Activated B cell treated with CpG ODN at 0.5 μM for 24 hours (primary cell): Measurements from ENCODE around the gene APC. TPM values are rescaled to one million over a fixed set of nuclear protein-coding genes. Genes with fewer than 3 reads are reported as not detected.

Source experiments
- ATAC-seq: fragments of 200-7000 bp; cut with Tn5 transposase; one replicate; pipeline ENCODE4 v1.10.0; 2021; ENCODE audit warnings: low read depth, mild to moderate bottlenecking, moderate library complexity
- CTCF ChIA-PET: fragments of 350-600 bp; sonication (Branson Sonifier 250); formaldehyde crosslinking; loops from one replicate; lab custom pipeline; 2021; ENCODE audit warnings: antibody characterized with exemption; lab: Charles Lee
- POLR2A ChIA-PET: fragments of 350-600 bp; sonication (Branson Sonifier 250); formaldehyde crosslinking; loops from one replicate; lab custom pipeline; 2021; ENCODE audit warnings: antibody characterized with exemption; lab: Charles Lee
- DNase-seq: peaks from one replicate; pipeline ENCODE4 v3.0.0; 2022
- H3K27ac Mint-ChIP-seq: one replicate; pipeline ENCODE4 v1.8.0; 2020; ENCODE audit warnings: mixed read lengths
- H3K27me3 Mint-ChIP-seq: one replicate; pipeline ENCODE4 v1.8.0; 2021; ENCODE audit warnings: mixed read lengths
- H3K36me3 Mint-ChIP-seq: one replicate; pipeline ENCODE4 v1.8.0; 2021; ENCODE audit warnings: low read depth, mixed read lengths
- H3K4me1 Mint-ChIP-seq: one replicate; pipeline ENCODE4 v1.8.0; 2021; ENCODE audit warnings: mixed read lengths
- H3K4me3 Mint-ChIP-seq: one replicate; pipeline ENCODE4 v1.8.0; 2020; ENCODE audit warnings: mild to moderate bottlenecking, mixed read lengths
- H3K9me3 Mint-ChIP-seq: one replicate; pipeline ENCODE4 v1.8.0; 2020; ENCODE audit warnings: mixed read lengths
- CTCF ChIP-seq: fragments of 200-600 bp; IDR thresholded peaks from one replicate; pipeline ENCODE4 v1.8.0; 2022; ENCODE audit warnings: antibody characterized with exemption, mild to moderate bottlenecking
- intact Hi-C: fragments of 100-400 bp; cut with micrococcal nuclease; formaldehyde crosslinking; loops from one replicate; pipeline ENCODE4 v1.15.1; 2024
- total RNA-seq: library from RNA; stranded (reverse); gene quantifications from 2 replicates; pipeline ENCODE4 v1.2.3, GENCODE V29; 2022

The APC gene
- total RNA-seq, 1 donor from 2014 or later: 41.7 TPM

DNA sequence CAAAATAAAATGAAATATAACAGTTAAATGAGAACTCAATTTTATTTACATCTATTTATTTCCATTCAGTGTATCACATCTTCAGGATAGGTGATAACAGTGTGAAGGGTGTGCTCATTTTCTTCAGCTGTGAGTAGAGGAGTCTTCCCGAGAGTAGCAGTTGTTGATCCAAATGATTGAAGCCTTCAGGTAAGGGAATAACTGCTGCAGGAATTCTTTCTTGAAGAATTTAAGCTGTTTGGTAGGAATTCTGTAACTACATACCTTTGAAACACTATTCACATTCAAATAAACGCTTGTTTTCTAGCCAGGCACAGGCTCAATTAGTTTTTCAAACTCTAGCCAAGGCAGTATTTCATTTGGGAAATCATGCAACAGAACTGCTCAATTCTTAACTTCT, 138.7 kb downstream of the APC start:
- TF ChIP-seq CTCF: no peak
- Mint-ChIP-seq H3K36me3 (peaks cover 45% of the 10 kb centered on the region), H3K4me3 (no peak overlapping the region), H3K4me1 (peaks cover 13% of the 10 kb centered on the region), H3K27me3 (no peaks in the 10 kb centered on the region), H3K9me3 (no peaks in the 10 kb centered on the region), H3K27ac (no peak overlapping the region)
- no peak for ATAC-seq
- CTCF ChIA-PET: no interaction called here
- POLR2A ChIA-PET: no interaction called here
- intact Hi-C loops: no loop called here
- DNase-seq: no peak

DNA sequence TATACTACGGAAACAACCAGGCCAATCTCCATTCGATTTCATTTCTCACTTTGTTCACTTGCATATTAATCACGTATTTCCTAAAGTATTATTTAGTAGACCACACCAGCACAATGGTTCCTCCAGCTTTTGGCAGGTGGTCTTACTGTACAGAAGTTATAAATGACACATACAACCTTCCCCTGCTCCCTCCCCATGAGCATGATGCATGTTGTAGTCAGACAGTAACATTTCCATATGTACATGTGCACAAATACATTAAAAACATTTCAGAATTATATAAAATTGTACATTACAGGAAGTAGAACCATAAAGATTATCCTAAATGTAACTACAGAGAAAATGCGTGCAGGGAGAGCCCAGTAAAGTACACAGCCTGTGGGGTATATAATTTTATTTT, 140.4 kb downstream of the APC start:
- H3K27ac Mint-ChIP-seq: peak overlapping the region; percentile 63

DNA sequence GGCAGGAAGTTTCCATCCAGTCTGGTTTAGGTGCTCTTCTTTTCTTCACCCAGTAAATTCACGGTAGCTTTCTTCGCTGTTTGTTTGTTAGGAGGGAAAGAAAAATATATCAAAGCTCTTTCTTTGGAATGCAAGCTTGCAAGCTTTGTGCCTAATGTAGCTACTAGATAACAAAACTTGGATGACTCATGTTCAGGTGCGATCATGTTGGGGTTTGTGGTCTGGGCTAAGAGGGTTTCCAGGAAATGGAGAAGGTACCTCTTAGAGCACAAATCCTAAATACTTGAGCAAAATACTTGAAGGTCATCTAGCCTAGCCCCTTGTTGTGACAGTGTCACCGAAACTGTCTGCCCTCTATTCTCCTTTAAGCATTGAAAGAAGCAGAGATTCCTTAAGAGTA, 141.1 kb downstream of the APC start:
- CTCF ChIA-PET: no interaction called here
- H3K27me3 Mint-ChIP-seq: no peaks in the 10 kb centered on the region
- DNase-seq (no peak), ATAC-seq (peak; percentile 25)
- peaks cover 11% of the 10 kb centered on the region for H3K4me1 Mint-ChIP-seq
- H3K4me3 Mint-ChIP-seq: no peak overlapping the region
- H3K27ac Mint-ChIP-seq: peak overlapping the region; percentile 63
- TF ChIP-seq CTCF: no peak
- POLR2A ChIA-PET: no interaction called here
- H3K36me3 Mint-ChIP-seq: peaks cover 33% of the 10 kb centered on the region
- intact Hi-C loops: no loop called here
- no peaks in the 10 kb centered on the region for H3K9me3 Mint-ChIP-seq

More for the DNA sequence above, 140.4 kb downstream of the APC start:
- Mint-ChIP-seq H3K9me3 (no peaks in the 10 kb centered on the region), H3K4me1 (peaks cover 11% of the 10 kb centered on the region), H3K27me3 (no peaks in the 10 kb centered on the region), H3K36me3 (peaks cover 36% of the 10 kb centered on the region), H3K4me3 (no peak overlapping the region)
- ChIA-PET POLR2A (no interaction called here), CTCF (no interaction called here)
- ATAC-seq (no peak), DNase-seq (no peak)
- TF ChIP-seq CTCF: no peak
- intact Hi-C loops: no loop called here

GRCh38 chr5:112880219-112880964, 142.7 kb downstream of the APC start:
- ATAC-seq: no peak
- POLR2A ChIA-PET: no interaction called here
- H3K27me3 Mint-ChIP-seq: no peaks in the 10 kb centered on the region

GRCh38 chr5:112883192-112883591, 145.5 kb downstream of the APC start:
- Mint-ChIP-seq H3K4me3 (no peak overlapping the region), H3K4me1 (peaks cover 11% of the 10 kb centered on the region), H3K36me3 (peaks cover 46% of the 10 kb centered on the region), H3K9me3 (no peaks in the 10 kb centered on the region), H3K27ac (no peak overlapping the region), H3K27me3 (no peaks in the 10 kb centered on the region)
- intact Hi-C loops: no loop called here
- ATAC-seq (no peak), DNase-seq (no peak)
- TF ChIP-seq CTCF: no peak
- POLR2A ChIA-PET: no interaction called here
- CTCF ChIA-PET: no interaction called here

More at GRCh38 chr5:112880219-112880964, 142.7 kb downstream of the APC start:
- peak overlapping the region; percentile 62 for H3K27ac Mint-ChIP-seq
- H3K9me3 Mint-ChIP-seq: no peaks in the 10 kb centered on the region
- H3K4me1 Mint-ChIP-seq: peaks cover 11% of the 10 kb centered on the region
- H3K4me3 Mint-ChIP-seq: no peak overlapping the region
- intact Hi-C loops: no loop called here
- CTCF ChIA-PET: no interaction called here
- no peak for TF ChIP-seq CTCF
- DNase-seq: no peak
- H3K36me3 Mint-ChIP-seq: peaks cover 37% of the 10 kb centered on the region
